Measurements from ENCODE around the gene LEFTY1.
"Not testable (repeated sequence)": the region's sequence is repeated elsewhere in the genome, so short reads cannot be mapped to it uniquely, and the experiment has no call there.

DNA sequence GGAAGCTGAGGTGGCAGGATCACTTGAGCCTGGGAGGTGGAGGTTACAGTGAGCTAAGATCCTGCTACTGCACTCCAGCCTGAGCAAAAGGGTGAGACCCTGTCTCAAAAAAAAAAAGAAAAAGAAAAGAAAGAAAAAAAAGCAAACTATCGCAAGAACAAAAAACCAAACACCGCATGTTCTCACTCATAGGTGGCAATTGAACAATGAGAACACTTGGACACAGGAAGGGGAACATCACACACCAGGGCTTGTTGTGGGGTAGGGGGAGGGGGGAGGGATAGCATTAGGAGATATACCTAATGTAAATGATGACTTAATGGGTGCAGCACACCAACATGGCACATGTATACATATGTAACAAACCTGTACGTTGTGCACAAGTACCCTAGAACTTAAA lies 40.5 kb upstream of the LEFTY1 start:
- TF ChIP-seq, protein P1, sequence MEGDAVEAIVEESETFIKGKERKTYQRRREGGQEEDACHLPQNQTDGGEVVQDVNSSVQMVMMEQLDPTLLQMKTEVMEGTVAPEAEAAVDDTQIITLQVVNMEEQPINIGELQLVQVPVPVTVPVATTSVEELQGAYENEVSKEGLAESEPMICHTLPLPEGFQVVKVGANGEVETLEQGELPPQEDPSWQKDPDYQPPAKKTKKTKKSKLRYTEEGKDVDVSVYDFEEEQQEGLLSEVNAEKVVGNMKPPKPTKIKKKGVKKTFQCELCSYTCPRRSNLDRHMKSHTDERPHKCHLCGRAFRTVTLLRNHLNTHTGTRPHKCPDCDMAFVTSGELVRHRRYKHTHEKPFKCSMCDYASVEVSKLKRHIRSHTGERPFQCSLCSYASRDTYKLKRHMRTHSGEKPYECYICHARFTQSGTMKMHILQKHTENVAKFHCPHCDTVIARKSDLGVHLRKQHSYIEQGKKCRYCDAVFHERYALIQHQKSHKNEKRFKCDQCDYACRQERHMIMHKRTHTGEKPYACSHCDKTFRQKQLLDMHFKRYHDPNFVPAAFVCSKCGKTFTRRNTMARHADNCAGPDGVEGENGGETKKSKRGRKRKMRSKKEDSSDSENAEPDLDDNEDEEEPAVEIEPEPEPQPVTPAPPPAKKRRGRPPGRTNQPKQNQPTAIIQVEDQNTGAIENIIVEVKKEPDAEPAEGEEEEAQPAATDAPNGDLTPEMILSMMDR (IDR thresholded peaks at IDR 0.05; ENCODE audit: insufficient read depth, low read length), result not testable (repeated sequence)
- not testable (repeated sequence) for TF ChIP-seq POLR2AphosphoS5 (IDR thresholded peaks at IDR 0.05; ENCODE audit: low read depth)
